Activated CD4-positive, alpha-beta T cell treated with anti-CD3 and anti-CD28 coated beads, Interleukin-2, amount 50 U/mL, for 16 hours (primary cell): ENCODE measurements around the gene NISCH.
A peak's percentile ranks its signal among the peaks of the same experiment; 100 is the strongest.

ENCODE experiments used
- DNase-seq: peaks from one replicate; pipeline ENCODE4 v3.0.0-alpha.2; 2020

Gene NISCH

GRCh38 chr3:52435246-52436101 lies 19.9 kb upstream of the NISCH start:
- DNase-seq = no peak

GRCh38 chr3:52436500-52437149 lies 18.8 kb upstream of the NISCH start:
- no peak for DNase-seq

- DNase-seq = no peak
Measured at GRCh38 chr3:52437326-52438103, 17.9 kb upstream of the NISCH start.

- no peak for DNase-seq
Measured at GRCh38 chr3:52438104-52438376, 17.4 kb upstream of the NISCH start.

GRCh38 chr3:52438579-52439425 lies 16.6 kb upstream of the NISCH start:
- DNase-seq = no peak

- no peak for DNase-seq
Measured at GRCh38 chr3:52439426-52440248, 15.8 kb upstream of the NISCH start.

- no peak for DNase-seq
Measured at GRCh38 chr3:52440249-52440551, 15.2 kb upstream of the NISCH start.

GRCh38 chr3:52440671-52441070 lies 14.7 kb upstream of the NISCH start:
- no peak for DNase-seq

GRCh38 chr3:52441091-52441771 lies 14.2 kb upstream of the NISCH start:
- DNase-seq = no peak

GRCh38 chr3:52441772-52442332 lies 13.6 kb upstream of the NISCH start:
- DNase-seq = no peak

- DNase-seq = no peak
Measured at GRCh38 chr3:52442409-52443267, 12.8 kb upstream of the NISCH start.

- no peak for DNase-seq
Measured at GRCh38 chr3:52443268-52443610, 12.2 kb upstream of the NISCH start.

- no peak for DNase-seq
Measured at GRCh38 chr3:52443791-52444687, 11.4 kb upstream of the NISCH start.

GRCh38 chr3:52444860-52445793 lies 10.3 kb upstream of the NISCH start, which contains the start of gene SEMA3G:
Gene SEMA3G (minus strand): TSS chr3:52445103. CDS start chr3:52445027, 76 bp downstream.
- DNase-seq = peak; percentile 80

- no peak for DNase-seq
Measured at GRCh38 chr3:52446042-52446441, 9.4 kb upstream of the NISCH start.

GRCh38 chr3:52446631-52447511 lies 8.5 kb upstream of the NISCH start:
- DNase-seq = peak; percentile 78
